ENCODE measurements around the gene GLYATL3. TPM values are rescaled to one million over a fixed set of nuclear protein-coding genes. Genes with fewer than 3 reads are reported as not detected.

GLYATL3 gene
- total and polyA plus RNA-seq, 11 donors: not detected

- DNase-seq: no peak
- Histone ChIP-seq H3K9me3 (no peaks in the 10 kb centered on the region), H3K36me3 (no peaks in the 10 kb centered on the region), H3K4me3 (no peak overlapping the region), H3K4me1 (no peaks in the 10 kb centered on the region), H3K27me3 (peaks cover 0 to 14% (median 0%) of the 10 kb centered on the region in 9 donors), H3K27ac (no peak overlapping the region)
- WGBS, 4 donors: 70 to 76% (median 70%) methylated on average over 10 of the region's 10 CpGs
- no peak for ATAC-seq
- intact Hi-C loops (cut with DNase I): no loop called here
- TF ChIP-seq CTCF (IDR thresholded peaks at IDR 0.05) (no peak), POLR2A (IDR thresholded peaks at IDR 0.05) (no peak)
These were observed 15.9 kb downstream of the GLYATL3 start for GRCh38 chr6:49515485-49516146.

- no peak for TF ChIP-seq POLR2A (IDR thresholded peaks at IDR 0.05)
- TF ChIP-seq CTCF (IDR thresholded peaks at IDR 0.05): no peak
- ATAC-seq (no peak), DNase-seq (no peak)
- no peaks in the 10 kb centered on the region for H3K36me3 ChIP-seq
- intact Hi-C loops (cut with DNase I): no loop called here
- no peaks in the 10 kb centered on the region for H3K9me3 ChIP-seq
- WGBS, 4 donors: 75 to 85% (median 82%) methylated on average over 4 of the region's 4 CpGs
- peaks cover 0 to 10% (median 0%) of the 10 kb centered on the region in 9 donors for H3K27me3 ChIP-seq
- H3K4me1 ChIP-seq: no peaks in the 10 kb centered on the region
- no peak overlapping the region for H3K27ac ChIP-seq
- no peak overlapping the region for H3K4me3 ChIP-seq
These were observed 16.4 kb downstream of the GLYATL3 start for GRCh38 chr6:49516147-49516505.

- no peaks in the 10 kb centered on the region for H3K4me1 ChIP-seq
- no peaks in the 10 kb centered on the region for H3K9me3 ChIP-seq
- DNase-seq (no peak), ATAC-seq (no peak)
- H3K4me3 ChIP-seq: no peak overlapping the region
- no peak overlapping the region for H3K27ac ChIP-seq
- intact Hi-C loops (cut with DNase I): no loop called here
- no peaks in the 10 kb centered on the region for H3K36me3 ChIP-seq
- TF ChIP-seq CTCF (IDR thresholded peaks at IDR 0.05) (no peak), POLR2A (IDR thresholded peaks at IDR 0.05) (no peak)
- H3K27me3 ChIP-seq: peaks cover 0 to 16% (median 0%) of the 10 kb centered on the region in 9 donors
- 76 to 84% (median 80%) methylated on average over 2 of the region's 2 CpGs for WGBS, 4 donors
These were observed 18.2 kb downstream of the GLYATL3 start for GRCh38 chr6:49517919-49518318.

- Histone ChIP-seq H3K9me3 (no peaks in the 10 kb centered on the region), H3K4me1 (no peaks in the 10 kb centered on the region), H3K4me3 (no peak overlapping the region), H3K27me3 (peaks cover 0 to 15% (median 0%) of the 10 kb centered on the region in 9 donors), H3K36me3 (no peaks in the 10 kb centered on the region), H3K27ac (no peak overlapping the region)
- DNase-seq (no peak), ATAC-seq (no peak)
- TF ChIP-seq POLR2A (IDR thresholded peaks at IDR 0.05): no peak
- TF ChIP-seq CTCF (IDR thresholded peaks at IDR 0.05): no peak
- intact Hi-C loops (cut with DNase I): loop anchor here in 1 of 10 donors (10.0 kb wide), 1 partner anchor 75 kb away; no protein-coding TSS in a partner anchor
- WGBS, 4 donors: 73 to 81% (median 76%) methylated on average over 1 of the region's 1 CpG
These were observed 19.9 kb downstream of the GLYATL3 start for GRCh38 chr6:49519660-49520059.

Measured in heart left ventricle (tissue), 16 donors.